GM18499 (cell line): ENCODE data around the gene ACP6.

Experiments used
- ATAC-seq: cut with Tn5 transposase; IDR thresholded peaks from one replicate; pipeline ENCODE4 v1.9.1; 2021; ENCODE audit warnings: moderate number of reproducible peaks; ENCODE audit not compliant: insufficient read depth, unreplicated experiment

Gene ACP6

DNA sequence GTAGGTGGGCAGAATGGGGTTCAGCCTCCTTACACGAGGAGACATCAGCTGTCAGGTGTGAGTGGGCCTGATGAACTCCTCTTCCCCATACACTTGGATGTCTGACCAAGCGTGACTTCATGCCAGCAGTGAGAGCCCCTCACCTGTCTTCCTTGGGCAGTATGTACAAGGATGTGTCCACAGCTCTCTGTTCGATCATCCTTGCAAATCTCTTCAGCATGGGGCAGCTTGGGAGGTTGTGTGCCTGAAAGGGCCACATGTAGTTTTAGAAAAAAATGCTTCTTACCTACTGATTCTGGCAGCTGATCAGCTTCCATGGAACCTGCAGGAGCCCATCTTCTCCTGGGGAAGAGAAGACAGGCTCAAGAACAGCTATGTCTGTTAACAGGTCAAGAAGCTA lies 18.0 kb downstream of the ACP6 start:
- no peak for ATAC-seq

DNA sequence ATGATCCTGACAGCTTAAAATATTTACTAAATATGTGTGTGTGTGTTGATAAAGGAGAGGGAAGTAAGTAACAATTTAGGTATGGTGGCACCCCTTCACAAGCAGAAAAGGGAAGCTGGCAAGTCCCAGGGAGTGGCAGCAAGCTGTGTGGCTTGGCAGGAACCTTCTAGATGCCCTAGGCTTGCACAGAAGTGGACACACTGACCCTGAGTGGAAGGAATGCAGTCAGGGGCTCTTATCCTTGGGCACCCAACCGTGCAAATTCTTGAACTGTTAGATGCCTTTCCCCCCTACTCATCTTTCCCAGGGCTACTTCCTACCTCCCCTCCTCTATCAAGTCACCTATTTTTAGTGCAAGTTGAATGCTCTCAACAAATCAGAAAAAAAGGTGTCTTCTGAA lies 18.9 kb downstream of the ACP6 start:
- ATAC-seq = no peak

DNA sequence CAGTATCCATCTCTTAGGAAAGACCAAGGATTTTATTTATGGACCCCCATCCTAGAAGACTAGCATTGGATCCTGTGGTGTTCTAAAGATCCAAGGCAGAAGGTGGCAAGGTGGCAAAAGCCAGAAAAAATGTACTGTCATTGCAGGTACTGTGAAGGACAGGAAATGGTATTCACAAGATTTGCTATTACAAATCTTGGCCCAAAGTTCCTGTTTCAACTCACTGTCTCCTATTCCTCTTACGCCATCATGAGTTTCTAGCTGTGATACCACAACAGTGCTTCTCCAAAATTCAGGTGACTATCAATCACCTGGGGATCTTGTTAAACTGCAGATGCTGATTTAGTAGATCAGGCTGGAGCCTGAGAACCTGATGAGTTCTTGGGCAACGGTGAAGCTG lies 21.4 kb downstream of the ACP6 start:
- no peak for ATAC-seq

DNA sequence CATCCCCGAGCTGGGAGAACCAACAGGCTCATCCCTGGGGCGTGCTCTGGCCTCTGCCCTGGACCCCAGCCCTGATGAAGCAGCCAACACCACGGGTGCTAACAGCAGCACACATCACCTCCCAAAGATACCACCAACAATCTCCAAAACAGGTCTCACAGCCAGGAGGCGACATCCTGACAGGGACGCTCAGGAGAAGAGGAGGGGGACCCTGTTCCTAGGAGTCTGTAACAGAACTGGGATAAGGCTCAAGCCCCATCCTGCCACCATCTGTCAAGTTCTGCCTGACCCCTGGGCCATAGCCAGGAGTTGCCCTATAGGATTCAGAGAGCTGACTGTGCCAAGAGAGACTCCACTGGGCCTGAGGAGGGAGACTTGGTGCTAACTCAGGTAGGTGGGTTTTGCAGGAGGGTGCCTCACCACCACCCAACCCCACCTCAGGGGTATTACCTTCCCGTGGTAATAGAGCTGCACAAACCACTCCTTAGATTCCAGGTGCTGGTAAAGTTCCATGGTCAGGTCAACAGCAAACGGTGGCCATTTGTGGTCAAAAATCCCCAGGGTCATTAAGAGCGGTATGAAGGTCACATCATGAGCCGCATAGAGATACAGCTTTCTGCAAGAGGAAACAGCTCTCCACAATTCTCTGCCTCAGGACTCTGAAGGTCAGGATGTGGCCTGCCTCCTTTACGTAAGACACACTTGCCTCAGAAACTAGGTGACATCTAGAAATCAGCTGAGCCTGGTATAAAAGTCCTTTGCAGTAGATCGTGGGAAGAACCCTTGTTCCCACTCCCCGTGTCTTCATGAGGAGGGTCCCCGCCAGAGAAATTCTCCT lies 22.3 kb downstream of the ACP6 start:
- no peak for ATAC-seq

DNA sequence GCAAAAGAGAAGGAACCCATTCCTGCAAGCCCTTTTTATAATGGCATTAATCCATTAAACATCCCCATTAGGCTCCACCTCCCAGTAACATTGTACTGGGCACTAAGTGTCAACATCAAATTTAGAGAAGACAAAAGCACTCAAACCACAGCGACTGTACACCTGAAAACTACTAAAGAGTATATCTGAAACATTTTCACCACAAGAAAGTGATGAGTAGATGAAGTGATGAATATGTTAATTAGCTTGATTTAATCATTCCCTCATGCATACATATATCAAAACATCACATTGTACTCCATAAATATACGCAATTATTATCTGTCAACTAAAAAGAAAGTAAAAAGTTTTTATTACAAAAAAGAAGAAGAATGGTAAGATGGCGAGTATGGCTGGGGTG lies 26.4 kb downstream of the ACP6 start:
- ATAC-seq = no peak

DNA sequence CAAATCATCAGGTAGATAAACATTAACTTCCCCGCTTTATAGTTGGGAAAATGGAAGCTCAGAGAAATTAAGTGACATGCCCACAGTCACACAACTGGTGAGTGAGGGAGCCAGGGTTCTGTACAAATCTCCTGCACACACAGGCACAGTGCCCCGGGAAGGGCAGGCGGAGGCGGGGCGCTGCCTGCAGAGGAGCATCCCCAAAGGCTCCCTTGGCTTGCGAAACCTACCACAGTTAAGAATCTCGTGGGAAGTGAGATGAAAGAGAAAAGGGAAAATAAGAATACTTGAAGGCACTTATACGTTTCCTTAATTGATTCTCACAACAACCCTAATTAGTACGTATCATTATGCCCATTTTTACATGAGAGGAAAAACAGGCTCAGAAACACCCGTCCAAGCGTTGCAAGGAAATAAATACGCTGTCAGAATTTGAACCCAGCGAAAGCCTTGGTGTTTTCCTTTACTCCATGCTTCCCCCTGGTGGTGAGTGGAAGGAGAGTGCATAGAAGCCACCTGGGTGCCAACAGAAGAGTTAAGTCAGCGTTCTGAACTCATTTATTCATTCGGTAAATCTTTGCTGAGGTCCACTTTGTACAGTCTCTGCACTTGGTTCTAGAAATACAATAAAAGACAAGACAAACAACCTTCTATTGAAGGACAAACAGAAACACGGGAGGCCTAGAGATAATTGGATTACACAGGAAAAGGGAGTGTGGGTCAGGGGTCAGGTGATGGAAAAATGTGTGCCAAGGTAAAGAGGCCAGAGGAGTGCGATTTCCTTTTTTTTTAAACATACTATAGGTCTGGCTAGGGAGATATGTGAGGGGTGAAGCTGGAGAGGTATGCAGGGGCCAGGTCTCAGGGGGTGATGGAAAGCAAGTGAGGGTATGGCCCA lies 28.4 kb downstream of the ACP6 start:
- ATAC-seq = no peak

DNA sequence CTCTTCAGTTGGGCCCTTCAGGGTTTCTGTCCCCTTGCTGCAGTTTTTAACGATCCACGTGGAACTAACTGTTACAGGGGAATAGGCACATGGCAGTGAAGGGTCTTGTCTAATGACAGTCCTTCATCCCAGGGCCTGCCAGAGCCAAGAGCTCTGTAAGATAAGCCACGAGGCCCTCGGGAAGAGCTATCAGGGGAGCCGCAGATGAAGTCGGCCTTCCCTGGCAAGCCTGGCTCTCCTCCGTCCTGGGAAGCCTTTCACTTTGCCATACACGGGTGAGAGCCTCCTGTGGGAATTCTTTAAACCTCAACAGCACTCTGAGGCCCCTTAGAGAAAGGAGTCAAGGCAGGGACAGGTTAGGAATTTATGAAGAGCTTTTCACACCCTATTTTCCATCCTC lies 29.0 kb downstream of the ACP6 start:
- ATAC-seq = no peak

DNA sequence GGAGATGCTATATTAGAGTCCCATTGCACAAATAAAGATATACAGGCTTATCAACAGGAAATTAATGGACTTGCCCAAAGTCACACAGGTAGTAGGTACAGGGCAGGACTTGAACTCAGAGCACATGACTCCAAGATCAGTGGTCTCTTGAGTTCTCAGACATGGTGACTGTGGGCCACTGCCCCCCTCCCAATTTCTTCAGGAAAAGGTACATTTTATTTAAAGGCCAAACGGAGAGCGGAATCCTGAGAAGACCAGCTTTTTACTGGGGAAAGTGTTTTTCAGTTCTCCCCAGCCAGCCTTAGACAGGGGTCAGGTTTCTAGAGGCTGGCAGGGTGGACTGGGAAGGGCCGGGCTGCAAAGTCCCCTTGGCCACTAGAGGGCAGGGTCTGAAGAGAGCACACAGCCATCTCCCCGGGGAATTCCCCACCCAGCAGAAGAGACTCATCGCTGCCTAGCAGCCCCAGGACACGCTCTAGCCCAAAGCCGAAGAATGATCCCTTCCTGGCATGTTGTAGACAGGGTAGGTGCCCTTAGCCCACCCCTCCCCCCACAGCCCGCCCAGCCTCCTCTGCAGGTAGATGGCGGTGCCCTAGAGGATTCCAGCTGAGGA lies 29.7 kb downstream of the ACP6 start:
- ATAC-seq = no peak

DNA sequence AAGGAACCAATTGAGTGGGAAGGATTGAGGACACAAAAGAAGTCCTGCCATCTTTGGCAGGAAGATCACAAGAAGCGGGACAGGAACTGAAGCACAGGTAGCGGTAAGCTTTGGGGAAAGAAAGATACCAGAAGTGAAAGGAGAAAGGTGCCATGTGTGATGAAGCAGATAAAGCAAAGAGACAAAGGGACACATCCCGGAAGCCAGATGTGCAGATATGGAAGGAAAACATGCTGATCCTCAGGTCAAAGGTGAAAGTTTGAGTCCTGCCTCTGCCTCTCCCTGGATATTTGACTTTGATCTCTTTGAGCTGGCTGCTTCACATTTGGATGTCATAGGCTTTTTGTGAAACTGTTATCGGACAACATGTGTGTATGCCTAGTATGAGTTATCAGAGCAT lies 34.0 kb downstream of the ACP6 start:
- ATAC-seq = no peak

DNA sequence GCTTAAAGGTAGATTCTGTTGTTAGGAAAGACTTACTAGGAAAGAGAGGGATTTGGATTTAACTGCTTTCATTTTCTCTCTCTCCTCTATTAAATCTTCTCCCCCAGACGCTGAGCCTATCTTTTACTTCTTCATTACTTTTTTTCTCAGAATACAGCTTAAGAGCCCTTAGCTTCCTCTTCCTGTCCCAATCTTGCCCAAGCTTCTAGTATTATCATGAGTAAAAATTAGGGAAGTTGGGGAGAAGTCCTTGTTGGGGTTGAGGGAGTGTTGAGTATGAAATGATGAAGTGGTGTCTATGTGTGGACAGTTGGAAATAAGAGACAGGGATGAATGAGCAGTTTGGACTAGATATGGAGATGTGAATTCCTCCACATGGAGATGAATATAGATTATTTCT lies 35.0 kb downstream of the ACP6 start:
- no peak for ATAC-seq

DNA sequence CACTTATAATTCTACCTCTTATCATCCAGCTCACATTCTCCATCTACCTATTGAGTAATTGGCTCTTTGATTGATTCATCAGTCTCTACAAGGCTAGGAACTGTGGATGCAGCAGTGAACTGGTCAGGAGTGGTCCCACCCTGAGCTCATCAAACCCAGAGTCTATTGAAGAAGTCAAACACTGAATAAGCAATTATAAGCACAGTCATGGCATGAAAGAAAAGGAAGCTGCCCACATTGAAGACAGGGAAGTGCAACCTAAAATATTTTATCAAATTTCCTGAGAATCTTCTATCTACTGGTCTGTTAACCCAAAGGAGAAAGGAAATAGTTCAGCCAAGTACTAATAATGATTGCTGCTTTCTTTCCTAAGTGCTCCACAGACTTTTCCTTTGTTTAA lies 35.7 kb downstream of the ACP6 start:
- no peak for ATAC-seq

DNA sequence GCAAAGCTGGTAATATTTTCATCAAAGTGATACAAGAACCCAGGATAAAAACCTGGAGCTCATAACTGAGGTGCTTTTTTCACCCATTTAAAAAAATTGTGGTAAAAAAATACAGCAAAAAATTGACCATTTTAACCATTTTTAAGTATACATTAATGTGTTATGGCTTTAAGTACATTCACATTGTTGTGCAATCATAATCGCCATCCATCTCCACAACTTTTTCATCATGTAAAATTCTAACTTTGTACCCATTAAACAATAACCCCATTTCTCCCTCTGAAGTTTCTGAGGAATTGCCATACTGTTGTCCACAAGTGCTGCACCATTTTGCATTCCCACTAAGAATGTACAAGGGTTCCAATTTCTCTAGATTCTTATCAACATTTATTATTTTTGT lies 36.6 kb downstream of the ACP6 start:
- ATAC-seq = no peak

DNA sequence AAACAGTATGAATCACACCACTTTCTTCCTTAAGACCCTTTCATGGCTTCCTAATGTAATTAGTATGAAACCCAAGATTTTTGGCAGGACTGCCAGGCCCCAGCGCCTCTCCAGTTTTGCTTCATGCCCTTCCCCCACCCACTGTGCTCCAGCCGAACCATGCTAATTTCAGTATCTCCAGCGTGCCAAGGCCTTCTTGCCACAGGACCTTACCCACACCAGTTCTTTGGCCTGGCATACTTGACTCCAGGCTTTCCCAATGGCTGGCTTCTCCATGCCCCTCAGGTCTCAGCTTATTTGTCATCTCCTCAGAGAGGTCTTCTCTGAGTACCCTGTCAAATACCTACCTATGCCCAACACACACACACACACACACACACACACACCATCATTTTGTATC lies 38.5 kb downstream of the ACP6 start:
- ATAC-seq = no peak

DNA sequence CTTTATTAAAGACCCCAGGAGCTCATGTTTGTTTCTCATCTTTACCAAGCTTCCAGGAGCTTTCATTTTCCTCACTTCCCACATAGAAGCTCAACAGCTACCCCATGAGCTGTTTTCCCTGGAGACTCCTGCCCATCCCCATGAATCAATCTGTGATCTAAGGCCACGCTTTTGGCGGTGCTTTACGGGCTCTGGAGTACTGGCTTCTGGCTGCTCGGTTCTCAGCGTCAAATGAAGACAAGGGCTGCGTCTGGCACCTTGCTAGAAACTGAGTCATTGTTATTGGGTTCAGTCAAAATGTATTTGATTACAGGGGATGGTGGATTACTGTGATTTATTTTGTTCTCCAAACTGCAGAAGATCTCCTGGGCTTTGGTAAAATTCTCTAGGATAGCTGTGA lies 39.9 kb downstream of the ACP6 start:
- ATAC-seq = no peak

DNA sequence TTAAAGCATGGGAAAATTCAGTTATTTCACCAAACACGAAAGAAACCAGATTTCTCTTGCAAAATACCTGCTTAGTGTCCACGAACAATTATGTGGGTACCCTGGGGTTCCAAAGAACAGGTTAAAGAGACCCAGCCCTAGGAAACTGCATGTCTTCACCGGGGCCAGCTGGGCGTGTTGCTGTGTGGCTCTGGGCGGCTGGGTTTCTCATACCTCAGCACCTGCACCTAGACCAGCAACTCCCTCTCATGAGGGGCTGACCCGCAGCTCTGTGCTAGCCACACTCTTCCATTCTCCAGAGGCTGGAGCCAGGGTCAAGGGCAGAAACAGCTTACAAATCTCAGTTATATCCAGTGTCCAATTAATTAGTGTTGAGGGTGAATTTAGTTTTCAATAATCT lies 40.3 kb downstream of the ACP6 start:
- no peak for ATAC-seq

DNA sequence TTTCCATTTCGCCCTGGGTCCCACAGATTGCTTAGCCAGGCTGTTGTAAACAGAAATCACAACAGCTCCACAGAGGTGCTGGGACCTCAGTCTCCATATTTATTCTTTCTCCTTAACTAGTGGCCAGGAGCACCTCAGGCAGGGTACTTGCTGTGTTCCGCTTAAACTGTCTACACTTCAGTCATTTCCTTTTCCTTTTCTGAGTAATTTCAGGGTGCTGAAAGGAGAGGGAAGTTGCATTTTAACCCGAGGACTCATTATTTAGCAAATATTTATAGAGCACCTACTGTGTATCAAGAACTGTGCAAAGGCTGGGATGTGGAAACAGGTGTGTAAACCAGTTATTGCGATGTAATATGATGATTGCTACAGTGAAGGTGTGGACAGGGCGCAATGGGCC lies 41.9 kb downstream of the ACP6 start:
- ATAC-seq = no peak

DNA sequence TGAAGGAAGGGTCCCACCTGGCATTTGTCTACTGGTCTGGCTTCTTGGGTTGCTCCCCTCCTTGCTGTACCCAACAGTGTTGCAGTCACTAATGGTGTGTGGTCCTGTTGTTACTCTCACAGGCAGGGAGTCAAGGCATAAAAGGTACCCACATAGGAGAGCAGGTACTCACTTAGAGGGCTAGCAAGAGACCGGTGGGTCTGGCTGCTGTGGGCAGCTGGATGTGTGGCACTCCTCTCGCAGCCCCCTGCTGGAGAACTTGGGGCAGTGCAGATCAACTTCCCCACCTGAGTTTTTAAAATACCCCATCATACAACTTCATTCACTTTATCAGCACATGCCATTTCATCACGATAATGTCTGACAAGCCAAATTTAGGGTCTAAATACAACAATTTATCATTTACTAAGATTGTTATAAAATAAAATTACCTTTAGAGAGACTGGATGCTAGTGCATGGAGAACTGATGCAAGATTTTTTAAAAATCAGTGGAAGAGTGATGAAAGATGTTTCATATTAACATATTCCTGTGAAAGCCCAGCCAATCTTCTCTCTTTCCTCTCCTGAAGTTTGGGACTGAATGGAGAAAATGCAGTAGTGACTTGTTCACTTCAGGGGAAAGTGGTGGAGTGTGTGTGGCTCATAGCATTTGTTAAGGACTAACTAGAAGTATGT lies 42.8 kb downstream of the ACP6 start:
- no peak for ATAC-seq

DNA sequence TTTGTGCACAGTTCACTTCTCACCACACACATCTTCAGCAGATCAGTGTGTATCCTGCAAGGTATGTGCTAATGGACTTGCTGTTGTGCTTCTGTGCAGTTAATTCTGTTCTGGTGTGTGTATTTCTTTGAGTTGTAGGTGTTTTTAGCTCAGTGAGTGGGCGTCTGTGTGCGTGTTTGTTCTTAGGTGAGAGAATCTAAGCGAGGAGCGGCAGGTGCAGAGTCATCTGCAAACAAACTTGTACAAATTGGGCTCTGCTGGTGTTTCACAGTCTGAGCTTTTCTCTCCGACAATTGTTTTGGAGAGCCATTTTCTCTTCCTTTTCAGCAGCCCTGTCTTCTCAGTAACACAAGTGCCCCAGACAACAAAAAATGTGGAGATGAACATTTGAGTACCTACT lies 43.6 kb downstream of the ACP6 start:
- ATAC-seq = no peak

DNA sequence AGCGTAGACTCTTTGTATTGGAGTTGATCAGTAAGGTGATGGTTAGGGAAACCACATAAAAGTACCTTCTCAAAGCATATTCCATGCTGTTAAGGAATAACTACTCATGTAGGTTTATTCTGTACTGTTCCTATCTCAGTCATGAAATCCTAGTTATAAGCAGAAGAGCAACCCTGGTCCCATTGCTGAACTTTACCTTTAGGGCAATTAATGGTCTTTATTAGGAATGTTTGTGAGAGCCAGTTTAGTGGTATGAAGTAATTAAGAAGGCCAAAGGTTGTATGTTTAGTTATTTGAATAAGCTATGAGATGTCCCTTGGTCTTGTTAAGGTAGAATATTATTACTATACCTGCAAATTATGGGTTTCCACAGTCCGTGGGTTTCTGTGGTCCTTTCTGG lies 44.0 kb downstream of the ACP6 start:
- ATAC-seq = no peak

DNA sequence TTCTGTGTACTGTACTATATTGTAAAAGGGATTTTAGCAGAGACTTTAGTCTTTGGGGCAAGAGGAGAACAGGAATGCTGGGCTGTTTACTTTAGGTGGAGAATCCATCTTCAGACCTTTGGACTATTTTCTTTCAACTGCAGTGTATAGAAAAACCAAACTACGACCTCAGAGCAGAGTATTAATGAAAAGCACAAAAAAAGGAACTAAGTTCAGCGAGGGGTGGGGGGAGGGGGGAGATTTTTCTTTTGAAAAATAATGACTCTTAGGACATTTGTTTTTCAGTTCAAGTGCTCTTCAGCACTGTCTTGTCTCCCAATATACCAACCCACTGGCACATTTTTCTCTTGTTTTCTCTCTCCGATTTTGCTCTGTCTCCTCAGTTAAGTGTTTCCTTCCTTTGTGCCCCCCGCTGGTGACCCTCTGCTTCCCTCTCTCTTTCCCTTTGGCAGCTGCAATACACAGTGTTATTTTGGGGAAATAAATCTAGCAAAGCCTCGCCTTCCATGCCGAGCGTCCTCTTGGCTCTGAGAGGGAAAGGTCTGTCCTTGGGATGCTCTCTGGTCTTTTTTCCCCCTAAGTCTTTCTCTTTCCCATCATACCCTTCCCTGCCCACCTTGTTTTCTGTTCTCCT lies 44.8 kb downstream of the ACP6 start:
- no peak for ATAC-seq
